Measurements from ENCODE around the gene BCAR3.

Gene BCAR3

DNA sequence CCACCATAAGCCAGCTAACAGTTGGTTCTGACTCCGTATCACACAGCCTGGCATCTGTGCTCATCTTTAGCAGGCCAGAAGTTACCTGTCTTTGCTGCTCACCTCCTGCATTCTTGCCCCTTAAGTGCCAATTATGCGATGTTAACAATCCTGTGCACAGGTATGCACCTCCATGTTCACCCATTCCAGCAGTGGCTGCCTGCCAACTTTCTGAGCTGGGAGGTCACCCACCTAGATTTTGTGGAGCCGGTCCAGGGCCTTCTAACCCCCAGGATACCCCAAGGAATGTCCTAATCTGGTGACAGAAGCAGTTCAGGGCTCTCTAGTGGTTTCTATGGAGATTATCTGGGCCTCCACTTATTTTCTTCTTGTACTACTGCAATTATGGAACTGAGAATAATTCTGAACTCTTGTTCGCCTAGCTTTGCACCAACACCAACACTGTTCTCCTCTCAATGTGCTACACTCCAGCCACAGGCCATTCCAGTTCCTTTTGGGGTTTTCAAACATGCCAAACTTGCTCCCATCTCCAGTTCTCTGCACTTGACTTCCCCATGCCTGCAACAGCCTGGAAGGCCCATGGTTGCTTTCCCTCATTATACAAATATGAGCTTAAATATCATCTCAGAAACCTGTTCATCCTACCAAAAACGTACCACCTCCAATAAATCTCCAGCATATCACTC is 9.0 kb downstream of the BCAR3 start:
- TF ChIP-seq, protein P1, sequence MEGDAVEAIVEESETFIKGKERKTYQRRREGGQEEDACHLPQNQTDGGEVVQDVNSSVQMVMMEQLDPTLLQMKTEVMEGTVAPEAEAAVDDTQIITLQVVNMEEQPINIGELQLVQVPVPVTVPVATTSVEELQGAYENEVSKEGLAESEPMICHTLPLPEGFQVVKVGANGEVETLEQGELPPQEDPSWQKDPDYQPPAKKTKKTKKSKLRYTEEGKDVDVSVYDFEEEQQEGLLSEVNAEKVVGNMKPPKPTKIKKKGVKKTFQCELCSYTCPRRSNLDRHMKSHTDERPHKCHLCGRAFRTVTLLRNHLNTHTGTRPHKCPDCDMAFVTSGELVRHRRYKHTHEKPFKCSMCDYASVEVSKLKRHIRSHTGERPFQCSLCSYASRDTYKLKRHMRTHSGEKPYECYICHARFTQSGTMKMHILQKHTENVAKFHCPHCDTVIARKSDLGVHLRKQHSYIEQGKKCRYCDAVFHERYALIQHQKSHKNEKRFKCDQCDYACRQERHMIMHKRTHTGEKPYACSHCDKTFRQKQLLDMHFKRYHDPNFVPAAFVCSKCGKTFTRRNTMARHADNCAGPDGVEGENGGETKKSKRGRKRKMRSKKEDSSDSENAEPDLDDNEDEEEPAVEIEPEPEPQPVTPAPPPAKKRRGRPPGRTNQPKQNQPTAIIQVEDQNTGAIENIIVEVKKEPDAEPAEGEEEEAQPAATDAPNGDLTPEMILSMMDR (IDR thresholded peaks at IDR 0.05; ENCODE audit: low read depth, low read length): no peak
- no peak for DNase-seq (ENCODE audit: extremely low read depth, low read depth)

DNA sequence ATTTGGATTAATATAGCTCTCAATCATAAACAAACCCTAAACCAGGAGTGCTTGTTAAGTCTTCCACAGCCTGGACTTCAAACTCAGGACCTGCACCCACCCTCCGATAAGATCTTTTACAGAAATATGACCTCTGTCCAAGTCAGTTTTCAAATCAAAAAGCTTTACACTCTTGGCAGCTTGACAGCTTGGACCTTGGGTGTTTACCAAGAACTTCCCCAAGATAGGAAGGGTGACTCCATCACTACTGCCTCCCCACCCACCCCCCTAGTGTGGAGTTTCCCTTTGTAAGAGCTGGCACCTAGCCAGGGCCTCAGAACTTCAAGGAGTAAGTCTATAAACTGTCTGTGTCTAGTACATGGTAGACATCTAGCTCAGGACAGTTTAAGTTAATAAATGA is 9.6 kb downstream of the BCAR3 start:
- TF ChIP-seq, protein P1 (IDR thresholded peaks at IDR 0.05; ENCODE audit: low read depth, low read length): no peak

DNA sequence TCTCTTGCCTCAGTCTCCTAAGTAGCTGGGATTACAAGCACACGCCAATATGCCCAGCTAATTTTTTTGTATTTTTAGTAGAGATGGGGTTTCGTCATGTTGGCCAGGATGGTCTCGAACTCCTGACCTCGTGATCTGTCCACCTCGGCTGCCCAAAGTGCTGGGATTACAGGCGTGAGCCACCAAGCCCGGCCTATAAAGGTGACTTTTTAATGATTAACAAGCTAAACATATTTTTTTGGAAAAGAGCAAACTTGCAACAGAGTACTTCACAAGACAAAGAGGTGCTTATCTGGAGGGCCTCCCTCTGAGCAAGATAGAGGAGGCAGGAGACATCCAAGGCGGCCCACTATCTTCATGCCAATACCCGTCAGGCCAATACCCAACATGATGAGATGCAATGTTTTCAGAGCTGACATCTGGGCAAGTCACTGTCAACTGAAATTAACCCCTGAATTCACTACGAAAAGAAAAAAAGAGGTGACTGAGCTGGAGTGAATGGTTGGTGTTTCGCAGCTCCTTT is 10.5 kb downstream of the BCAR3 start:
- no peak for DNase-seq (ENCODE audit: extremely low read depth, low read depth)
- TF ChIP-seq, protein P1 (IDR thresholded peaks at IDR 0.05; ENCODE audit: low read depth, low read length): no peak

More for the DNA sequence above, 9.6 kb downstream of the BCAR3 start:
- no peak for DNase-seq (ENCODE audit: extremely low read depth, low read depth)

DNA sequence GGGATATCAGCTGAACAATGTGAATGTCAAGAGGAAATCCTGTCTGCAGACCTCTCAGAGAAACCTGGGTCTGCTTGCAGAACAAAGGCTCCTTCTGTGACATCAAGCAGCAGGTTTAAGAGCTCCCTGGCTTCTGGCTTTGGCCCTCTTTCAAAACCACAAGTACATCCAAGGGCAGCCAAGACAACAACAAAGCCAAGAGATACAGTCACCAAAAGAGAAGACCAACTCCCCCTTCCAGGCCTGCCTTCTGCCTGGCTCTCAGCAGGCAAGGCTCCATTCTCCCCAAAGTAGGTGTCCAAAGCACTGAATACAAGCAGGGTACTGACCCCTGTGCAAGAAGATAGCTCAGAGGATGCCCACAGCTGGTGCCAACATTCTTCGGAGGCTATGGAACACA is 11.5 kb downstream of the BCAR3 start:
- TF ChIP-seq, protein P1 (IDR thresholded peaks at IDR 0.05; ENCODE audit: low read depth, low read length): no peak
- DNase-seq (ENCODE audit: extremely low read depth, low read depth): peak; percentile 72

DNA sequence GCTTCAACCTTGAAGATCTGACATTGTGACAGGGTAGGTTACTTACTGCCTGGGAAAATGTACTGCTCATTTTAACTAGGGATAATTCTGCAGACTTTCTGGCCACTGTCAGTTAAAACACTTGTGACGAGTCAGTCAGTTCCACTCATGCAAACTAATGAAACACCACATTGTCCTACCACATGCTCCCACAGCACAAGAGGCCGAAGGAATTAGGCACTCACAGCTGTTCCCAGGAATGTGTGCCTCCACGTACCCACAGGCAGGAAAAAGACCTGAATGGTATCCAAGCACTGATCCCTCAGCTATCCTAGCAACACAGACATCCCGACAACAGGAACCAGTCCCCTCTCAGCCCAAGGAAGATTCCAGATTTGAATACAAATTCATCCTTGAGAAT is 12.3 kb downstream of the BCAR3 start:
- no peak for DNase-seq (ENCODE audit: extremely low read depth, low read depth)
- TF ChIP-seq, protein P1 (IDR thresholded peaks at IDR 0.05; ENCODE audit: low read depth, low read length): no peak

DNA sequence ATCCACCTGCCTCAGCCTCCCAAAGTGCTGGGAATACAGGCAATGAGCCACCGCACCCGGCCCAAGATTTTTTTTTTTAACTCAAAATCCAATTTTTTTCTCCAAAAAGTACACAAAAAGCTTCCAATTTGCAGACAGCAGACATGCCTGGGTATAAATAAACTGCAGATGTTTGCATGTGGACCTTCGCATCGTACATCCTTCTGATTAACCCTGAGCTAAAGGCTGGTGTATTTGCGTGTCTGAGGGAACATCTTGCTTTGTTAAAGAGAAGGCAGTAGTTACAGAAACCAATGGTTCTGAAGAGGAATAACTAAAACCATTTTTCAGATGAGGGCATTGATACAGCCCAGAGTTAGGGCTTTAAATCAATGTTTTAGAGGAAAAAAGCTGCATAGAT is 12.7 kb downstream of the BCAR3 start:
- TF ChIP-seq, protein P1 (IDR thresholded peaks at IDR 0.05; ENCODE audit: low read depth, low read length): no peak
- peak; percentile 72 for DNase-seq (ENCODE audit: extremely low read depth, low read depth)

DNA sequence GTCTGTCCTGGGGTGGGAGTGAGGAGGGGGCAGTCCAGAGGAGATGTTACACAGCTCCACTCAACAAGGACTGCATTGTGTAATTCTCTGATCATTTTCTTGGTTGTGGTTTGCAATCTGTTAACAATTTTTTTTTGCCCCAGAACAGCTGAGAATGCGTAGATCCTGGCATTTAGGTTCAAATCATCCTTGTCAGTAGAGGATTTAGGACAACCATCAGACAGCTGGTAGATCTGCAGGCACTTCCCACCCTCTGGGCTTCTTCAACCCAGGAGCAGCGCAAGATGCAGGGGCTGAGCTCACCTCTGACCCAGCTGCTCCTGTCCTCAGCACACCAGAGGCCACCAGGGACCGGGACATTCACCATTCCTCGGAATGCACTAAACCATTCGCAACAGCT is 13.5 kb downstream of the BCAR3 start:
- no peak for DNase-seq (ENCODE audit: extremely low read depth, low read depth)
- TF ChIP-seq, protein P1 (IDR thresholded peaks at IDR 0.05; ENCODE audit: low read depth, low read length): no peak

Measured in AG09319 (cell line).